Activated T-cell treated with anti-CD3 and anti-CD28 coated beads for 48 hours (primary cell): ENCODE data around the gene TMOD1.
"Not testable (repeated sequence)": the region's sequence is repeated elsewhere in the genome, so short reads cannot be mapped to it uniquely, and the experiment has no call there.

Experiments used
- DNase-seq: peaks from one replicate; pipeline ENCODE4 v3.0.0-alpha.2; 2020; ENCODE audit warnings: low read depth

The TMOD1 gene

GRCh38 chr9:97568461-97569275 is 67.2 kb downstream of the TMOD1 start:
- no peak for DNase-seq

- no peak for DNase-seq
These were observed 69.4 kb downstream of the TMOD1 start for GRCh38 chr9:97570899-97571298.

GRCh38 chr9:97571664-97572063 is 70.2 kb downstream of the TMOD1 start:
- no peak for DNase-seq

- no peak for DNase-seq
These were observed 70.9 kb downstream of the TMOD1 start for GRCh38 chr9:97572196-97572891.

- DNase-seq: no peak
These were observed 71.5 kb downstream of the TMOD1 start for GRCh38 chr9:97572892-97573365.

- no peak for DNase-seq
These were observed 72.1 kb downstream of the TMOD1 start for GRCh38 chr9:97573482-97574073.

- DNase-seq: not testable (repeated sequence)
These were observed 72.7 kb downstream of the TMOD1 start for GRCh38 chr9:97574101-97574571.

- peak; percentile 21 for DNase-seq
These were observed 73.6 kb downstream of the TMOD1 start for GRCh38 chr9:97574921-97575672.

- no peak for DNase-seq
These were observed 74.3 kb downstream of the TMOD1 start for GRCh38 chr9:97575673-97576200.

- no peak for DNase-seq
These were observed 75.6 kb downstream of the TMOD1 start for GRCh38 chr9:97577051-97577450.

- DNase-seq: no peak
These were observed 77.4 kb downstream of the TMOD1 start for GRCh38 chr9:97578846-97579245.

- no peak for DNase-seq
These were observed 78.4 kb downstream of the TMOD1 start for GRCh38 chr9:97579914-97580313.

GRCh38 chr9:97581590-97581989 is 80.1 kb downstream of the TMOD1 start:
- DNase-seq: not testable (repeated sequence)

- not testable (repeated sequence) for DNase-seq
These were observed 83.3 kb downstream of the TMOD1 start for GRCh38 chr9:97584778-97585177.

- not testable (repeated sequence) for DNase-seq
These were observed 85.4 kb downstream of the TMOD1 start for GRCh38 chr9:97586909-97587308.

GRCh38 chr9:97591535-97591934 is 90.1 kb downstream of the TMOD1 start:
- DNase-seq: no peak

- no peak for DNase-seq
These were observed 90.7 kb downstream of the TMOD1 start for GRCh38 chr9:97592126-97592525.

- no peak for DNase-seq
These were observed 92.5 kb downstream of the TMOD1 start for GRCh38 chr9:97593960-97594359.

- no peak for DNase-seq
These were observed 93.0 kb downstream of the TMOD1 start for GRCh38 chr9:97594381-97594921.

- DNase-seq: no peak
These were observed 95.4 kb downstream of the TMOD1 start for GRCh38 chr9:97596906-97597305.
